HuH-7.5 (cell line): Measurements from ENCODE around the gene C1QTNF7.

ENCODE experiments used
- DNase-seq: peaks from one replicate; pipeline ENCODE4 v3.0.0; 2011; ENCODE audit warnings: low spot score

C1QTNF7 gene

DNA sequence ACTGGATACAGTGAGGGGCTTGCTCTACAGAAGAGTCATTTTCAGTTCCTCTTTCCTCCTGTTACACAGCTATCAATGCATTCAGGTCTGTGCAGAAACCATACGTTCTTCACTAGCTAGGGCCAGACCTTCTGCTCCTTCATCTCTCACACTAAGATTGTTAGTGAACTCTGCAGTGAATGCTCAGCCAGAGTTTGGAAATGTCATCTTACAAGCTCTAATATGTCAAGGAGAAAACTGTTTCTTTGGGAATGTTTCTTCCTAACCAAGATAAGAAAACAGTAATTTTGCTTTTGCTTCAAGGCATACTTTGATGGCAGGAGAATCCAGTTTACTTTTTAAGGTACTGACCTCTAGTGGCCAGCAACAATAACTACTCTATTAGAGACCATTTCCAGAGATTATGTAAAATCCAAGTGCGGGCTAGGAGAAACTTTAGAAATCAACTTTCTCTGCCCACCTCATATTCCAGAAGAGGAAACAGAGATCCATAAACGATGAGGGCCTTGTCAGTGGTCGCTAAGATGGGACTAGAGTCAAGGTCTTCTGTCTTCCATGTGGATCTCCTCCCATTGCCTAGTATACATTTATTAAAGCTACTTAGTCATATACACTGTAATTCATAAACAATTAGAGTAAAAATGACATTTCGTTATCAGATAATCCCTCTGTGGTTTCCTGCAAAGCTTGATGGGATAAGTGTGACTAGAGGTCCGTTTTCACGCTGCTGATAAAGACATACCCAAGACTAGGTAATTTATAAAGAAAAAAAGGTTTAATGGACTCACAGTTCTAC, 29.8 kb downstream of the C1QTNF7 start:
- DNase-seq: no peak

DNA sequence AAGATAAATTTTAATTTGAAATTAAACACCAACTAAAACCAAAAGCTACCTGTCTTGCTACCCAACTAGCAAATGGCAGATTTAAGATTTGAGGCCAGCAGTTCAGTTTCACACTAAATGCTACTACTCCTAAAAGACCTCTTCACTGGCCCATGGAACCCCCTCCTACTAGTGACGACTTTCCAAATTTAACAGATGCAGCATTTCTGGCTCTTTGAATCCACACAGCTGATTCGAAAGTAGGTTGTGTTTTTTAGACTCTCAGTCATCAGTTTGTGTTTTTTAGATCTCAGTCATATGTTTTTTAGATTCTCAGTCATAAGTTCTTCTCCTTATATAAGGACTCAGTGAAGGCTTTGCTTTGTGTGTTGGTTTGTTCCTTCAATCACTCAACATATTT, 30.8 kb downstream of the C1QTNF7 start:
- DNase-seq: no peak

GRCh38 chr4:15459706-15460105, 31.9 kb downstream of the C1QTNF7 start:
- DNase-seq: no peak

DNA sequence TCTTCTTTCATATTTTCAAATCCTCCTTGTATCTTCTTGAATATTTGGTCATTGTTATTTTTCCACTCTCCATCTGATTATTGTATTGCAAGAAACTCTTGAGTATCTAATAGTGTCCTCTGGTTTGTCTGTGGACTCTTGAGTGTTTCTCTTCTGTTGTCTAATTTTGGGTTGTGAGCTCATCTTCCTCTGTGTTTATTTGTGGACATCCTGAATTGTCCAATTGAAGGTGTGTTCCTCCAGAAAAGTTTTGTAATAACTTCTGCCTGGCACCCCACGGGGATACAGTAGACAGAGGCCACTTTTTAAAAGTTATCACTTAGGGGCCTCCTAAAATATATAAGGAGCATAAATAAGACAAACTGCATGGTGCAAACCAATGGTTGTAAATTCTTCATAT, 38.8 kb downstream of the C1QTNF7 start:
- no peak for DNase-seq

DNA sequence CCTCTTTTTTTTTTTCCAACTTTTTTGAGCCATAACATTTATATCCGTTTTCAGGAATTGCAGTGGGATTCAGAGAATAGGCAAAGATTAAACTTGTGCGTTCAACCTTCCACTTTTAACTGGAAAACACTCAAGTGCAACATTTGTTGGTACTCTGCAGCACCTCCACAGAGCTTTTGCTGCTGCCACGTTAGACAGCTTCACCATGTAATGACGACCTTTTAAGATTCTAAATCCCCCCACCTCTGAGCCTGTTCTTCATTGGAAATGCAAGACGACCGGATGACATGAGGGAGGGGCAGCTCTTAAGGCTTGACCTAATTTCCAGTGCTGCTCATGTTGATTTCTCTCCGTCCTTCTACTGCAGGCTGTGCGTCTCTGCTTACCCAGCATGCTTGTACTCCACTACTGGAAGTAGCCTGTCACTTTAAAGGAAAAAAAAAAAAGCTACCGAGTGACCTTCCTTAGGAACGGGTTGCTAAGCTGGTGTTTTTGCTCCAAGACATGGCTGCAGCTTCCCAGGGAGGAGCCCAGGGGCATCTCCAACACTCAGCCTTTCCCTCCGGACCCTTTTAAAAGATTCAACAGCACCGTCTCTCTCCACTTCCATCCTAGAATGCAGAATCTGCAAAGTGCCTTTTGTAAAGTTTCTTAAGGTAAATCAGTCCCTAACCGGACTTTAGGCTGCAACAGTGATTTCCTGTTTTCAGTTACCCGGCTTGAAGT, 41.7 kb downstream of the C1QTNF7 start, which contains the start of gene CC2D2A:
Gene CC2D2A (plus strand): TSS at position 481 of the 726 bp plus-strand sequence. CDS start 6,051 bp downstream, outside the sequence.
- no peak for DNase-seq

- DNase-seq: no peak
Observed at GRCh38 chr4:15470128-15470475, 42.3 kb downstream of the C1QTNF7 start.

GRCh38 chr4:15476396-15476795, 48.6 kb downstream of the C1QTNF7 start:
- no peak for DNase-seq

GRCh38 chr4:15478724-15479088, 50.9 kb downstream of the C1QTNF7 start:
- no peak for DNase-seq

- peak; percentile 44 for DNase-seq
Observed at GRCh38 chr4:15479089-15479912, 51.5 kb downstream of the C1QTNF7 start.

DNA sequence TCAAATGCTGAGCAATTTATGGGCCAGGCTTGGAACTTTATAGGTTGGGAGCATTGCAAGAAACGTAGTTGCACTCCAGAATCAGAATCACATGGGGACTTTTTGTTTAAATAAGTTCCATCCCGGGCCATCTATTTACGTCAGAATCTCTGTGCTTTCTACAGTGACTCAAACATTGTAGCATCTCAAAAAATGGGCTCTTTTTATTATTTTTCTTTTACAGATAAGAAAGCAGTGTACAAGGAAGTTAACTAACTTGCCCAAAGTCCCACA, 52.0 kb downstream of the C1QTNF7 start:
- no peak for DNase-seq

GRCh38 chr4:15481961-15482745, 54.3 kb downstream of the C1QTNF7 start:
- DNase-seq: no peak

- DNase-seq: no peak
Observed at GRCh38 chr4:15482842-15483241, 55.0 kb downstream of the C1QTNF7 start.

GRCh38 chr4:15488136-15488535, 60.3 kb downstream of the C1QTNF7 start:
- no peak for DNase-seq

DNA sequence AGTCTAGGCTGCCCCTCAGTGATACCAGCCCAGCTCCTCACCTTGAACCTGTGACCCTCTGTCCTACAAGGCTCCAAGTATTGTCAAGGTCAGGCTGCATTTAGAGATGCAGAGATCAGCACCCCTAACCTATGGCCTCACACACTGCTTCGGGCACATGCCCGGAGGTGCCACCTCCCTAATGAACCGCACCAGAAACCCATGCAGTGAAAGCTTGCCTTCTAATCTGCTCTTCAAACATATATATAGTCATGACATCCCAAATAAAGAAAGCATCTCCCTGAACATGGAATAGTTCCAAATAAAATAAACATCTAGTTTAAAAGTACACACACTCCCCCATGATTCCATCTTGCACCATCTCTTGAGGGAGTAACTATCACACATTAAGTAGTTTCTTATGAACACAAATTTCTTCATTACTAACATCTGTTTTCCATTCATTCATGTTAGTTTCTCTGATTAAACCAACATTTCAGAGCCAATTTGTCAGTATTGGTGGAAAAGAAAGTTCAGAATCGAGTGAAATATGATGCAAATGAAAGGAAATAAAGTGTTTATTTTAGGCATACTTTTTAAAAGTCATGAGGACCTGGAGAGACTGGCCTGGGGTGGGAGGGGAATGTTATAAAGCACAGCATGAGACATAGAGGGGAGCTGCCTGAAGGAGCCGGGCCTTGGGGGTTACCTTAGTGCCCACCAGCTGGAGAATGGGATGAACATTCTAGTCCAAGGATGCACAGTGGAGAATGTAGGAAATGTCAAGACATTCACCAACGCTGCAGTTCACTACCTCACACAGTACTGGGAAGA, 61.0 kb downstream of the C1QTNF7 start:
- no peak for DNase-seq

DNA sequence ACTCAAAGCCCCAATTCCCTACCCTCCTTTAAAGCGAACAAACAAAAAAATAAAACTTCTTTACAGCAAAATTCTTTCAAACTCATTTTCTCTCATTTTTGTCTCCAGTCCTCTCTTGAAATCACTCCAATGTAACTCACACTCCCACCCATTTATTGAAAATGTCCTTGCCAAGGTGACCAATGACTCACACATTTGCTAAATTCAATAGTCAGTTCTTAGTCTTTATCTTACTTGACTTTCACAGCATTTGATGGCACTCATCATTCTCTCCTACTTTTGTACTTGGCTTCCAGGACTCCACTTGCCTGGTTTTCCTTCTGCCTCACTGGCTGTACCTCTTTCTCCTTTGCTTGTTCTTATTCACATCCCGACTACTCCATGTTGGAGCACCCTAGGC, 61.7 kb downstream of the C1QTNF7 start:
- no peak for DNase-seq

GRCh38 chr4:15493411-15493810, 65.6 kb downstream of the C1QTNF7 start:
- no peak for DNase-seq

DNA sequence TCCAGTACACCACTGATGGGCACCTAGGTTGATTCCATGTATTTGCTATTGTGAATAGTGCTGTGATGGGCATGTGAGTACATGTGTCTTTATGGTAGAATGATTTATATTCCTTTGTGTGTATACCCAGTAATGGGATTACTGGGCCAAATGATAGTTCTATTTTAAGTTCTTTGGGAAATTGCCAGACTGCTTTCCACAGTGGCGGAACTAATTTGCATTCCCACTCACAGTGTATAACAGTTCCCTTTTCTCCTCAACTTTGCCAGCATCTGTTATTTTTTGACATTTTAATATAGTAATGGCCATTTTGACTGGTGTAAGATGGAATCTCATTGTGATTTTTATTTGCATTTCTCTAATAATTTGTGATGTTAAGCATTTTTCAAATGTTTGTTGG, 67.8 kb downstream of the C1QTNF7 start:
- DNase-seq: no peak
